Cardiac fibroblast (primary cell): ENCODE results near the gene LOC101059915.
"Not testable (repeated sequence)": the region's sequence is repeated elsewhere in the genome, so short reads cannot be mapped to it uniquely, and the experiment has no call there.

ENCODE experiments used
- DNase-seq, 2 donors: peaks; one replicate each; pipeline versions ENCODE4 v3.0.0 to v3.0.0-alpha.2; 2010; ENCODE audit warnings: low read depth in 2 of 2
- H3K4me3 ChIP-seq, 2 donors: replicated peaks in 1 of 2; 1 replicate in 1 of 2; 2 replicates in 1 of 2; pipeline ENCODE4 v1.5.1; 2011; ENCODE audit warnings: low read depth in 2 of 2, low read length in 2 of 2, mild to moderate bottlenecking in 2 of 2, moderate library complexity in 1 of 2
- CTCF ChIP-seq: IDR thresholded peaks from one replicate; pipeline ENCODE4 v1.5.1; 2011; ENCODE audit warnings: low read depth, mild to moderate bottlenecking, low read length, inconsistent platforms

Gene LOC101059915

DNA sequence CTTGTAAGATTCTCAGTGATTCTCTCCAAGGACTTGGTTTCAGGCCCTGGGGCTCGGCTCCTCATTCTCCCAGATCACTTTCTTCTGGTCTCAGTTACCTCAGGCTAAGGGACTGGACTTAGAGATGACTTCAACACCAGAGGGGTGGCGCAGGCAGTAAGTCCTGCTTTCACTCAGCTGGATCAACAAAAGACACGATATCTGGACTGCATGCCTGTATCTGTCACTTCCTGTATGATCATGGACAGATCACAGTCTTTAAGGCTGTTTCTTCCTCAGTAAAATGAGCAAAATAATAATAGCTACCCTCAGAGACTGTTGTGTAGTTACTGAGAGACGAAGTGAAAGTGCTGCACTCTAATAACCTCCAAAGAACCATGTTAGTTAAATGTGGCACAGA, 29.5 kb upstream of the LOC101059915 start:
- peak; percentile 23 to 71 for DNase-seq
- TF ChIP-seq CTCF = no peak
- peak overlapping the region in 1 of 2 donors; percentile 14 for H3K4me3 ChIP-seq

DNA sequence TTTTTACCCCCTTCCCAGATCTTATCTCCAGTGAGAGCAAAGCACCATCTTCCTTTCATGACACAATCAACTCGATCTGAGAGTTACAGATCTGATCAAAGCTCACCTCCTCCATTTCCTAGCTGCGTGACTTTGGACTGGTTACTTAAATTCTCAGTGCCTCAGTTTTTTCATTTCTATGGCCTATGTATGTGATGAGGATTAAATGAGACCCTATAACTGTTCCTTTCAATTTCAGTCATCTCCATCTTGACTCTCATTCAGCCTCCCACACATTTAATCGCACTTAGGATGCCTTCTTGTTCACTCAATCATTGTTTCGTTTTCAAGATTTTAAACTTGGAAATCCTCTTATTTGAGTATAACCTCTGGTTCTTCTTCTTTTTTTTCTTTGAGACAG, 28.9 kb upstream of the LOC101059915 start:
- no peak for TF ChIP-seq CTCF
- no peak overlapping the region for H3K4me3 ChIP-seq
- DNase-seq = no peak

GRCh38 chrX:71640002-71640401, 27.3 kb upstream of the LOC101059915 start:
- no peak overlapping the region for H3K4me3 ChIP-seq
- DNase-seq = no peak

GRCh38 chrX:71644406-71644805, 22.9 kb upstream of the LOC101059915 start:
- not testable (repeated sequence) for DNase-seq, H3K4me3 ChIP-seq

More at GRCh38 chrX:71640002-71640401, 27.3 kb upstream of the LOC101059915 start:
- no peak for TF ChIP-seq CTCF

- H3K4me3 ChIP-seq = no peak overlapping the region
- peak in 1 of 2 donors; percentile 3 for DNase-seq
- no peak for TF ChIP-seq CTCF
Measured at GRCh38 chrX:71650333-71650969, 16.9 kb upstream of the LOC101059915 start.

GRCh38 chrX:71652405-71652804, 14.9 kb upstream of the LOC101059915 start:
- peak; percentile 49 for TF ChIP-seq CTCF
- DNase-seq = peak; percentile 64 to 67
- no peak overlapping the region for H3K4me3 ChIP-seq

- no peak for TF ChIP-seq CTCF
Measured at GRCh38 chrX:71653344-71653743, 14.0 kb upstream of the LOC101059915 start.

More at GRCh38 chrX:71653344-71653743, 14.0 kb upstream of the LOC101059915 start:
- no peak for DNase-seq
- H3K4me3 ChIP-seq = no peak overlapping the region
